Placental pericyte (primary cell): ENCODE data around the gene MYCBP. TPM values are rescaled to one million over a fixed set of nuclear protein-coding genes. Genes with fewer than 3 reads are reported as not detected.

Source experiments
- small RNA-seq: library from RNA; depleted of rRNA; stranded (forward); fragments of <200 nt; gene quantifications from one replicate; pipeline ENCODE3, GENCODE V24; 2012; ENCODE audit warnings: low replicate concordance
- total RNA-seq: library from RNA; depleted of rRNA; stranded (reverse); fragments of >200 nt; gene quantifications from 2 replicates; pipeline ENCODE4 v1.2.3, GENCODE V29; 2012

Gene MYCBP, protein sequence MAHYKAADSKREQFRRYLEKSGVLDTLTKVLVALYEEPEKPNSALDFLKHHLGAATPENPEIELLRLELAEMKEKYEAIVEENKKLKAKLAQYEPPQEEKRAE
- total RNA-seq = 3.9 and 22.8 TPM in 2 replicates

DNA sequence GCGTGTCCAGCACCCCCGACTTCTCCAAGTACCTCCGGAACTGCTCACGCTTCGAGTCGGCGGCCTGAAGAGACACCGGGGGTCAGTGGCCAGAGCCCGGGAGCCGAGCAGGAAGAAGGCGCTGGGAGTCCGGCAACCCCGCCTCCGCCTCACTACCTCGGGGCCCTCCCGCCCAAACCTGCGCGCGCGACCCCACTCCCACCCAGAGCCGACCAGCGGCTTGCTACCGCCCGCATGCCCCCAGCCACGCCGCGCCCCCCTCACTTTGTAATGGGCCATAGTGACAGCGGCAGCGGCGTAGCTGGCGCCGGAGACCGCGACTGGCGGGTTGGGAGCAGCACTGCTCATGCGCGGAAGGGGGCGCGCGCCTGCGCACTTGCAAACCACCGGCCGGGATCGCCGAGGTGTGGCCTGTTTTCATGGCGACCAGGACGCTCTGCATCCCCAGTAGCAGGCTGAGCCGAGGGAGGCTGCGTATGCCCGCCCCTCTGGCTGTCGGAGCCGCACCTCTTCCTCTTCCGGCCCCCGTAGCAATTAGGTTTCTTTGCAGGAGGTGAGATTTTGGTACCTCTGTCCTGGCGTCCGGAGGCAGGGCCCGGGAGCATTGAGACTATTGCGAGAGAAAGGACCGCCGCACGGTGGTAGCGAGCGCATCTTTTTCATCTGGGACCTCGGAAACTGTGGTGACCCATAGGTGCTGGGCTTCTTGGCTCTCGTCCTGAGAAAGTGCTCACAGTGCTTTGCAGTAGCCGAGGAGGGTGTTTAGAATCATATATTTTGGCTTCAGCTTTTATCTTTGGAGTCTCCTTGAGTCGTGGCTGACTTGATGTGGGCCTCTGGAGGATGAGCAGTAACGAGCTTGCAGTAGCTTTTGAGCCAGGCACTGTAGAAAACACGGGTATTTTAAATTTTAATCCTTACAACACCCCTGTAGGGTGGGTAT, at the start of gene MYCBP:
MYCBP (minus strand) TSS at position 322 of the 943 bp plus-strand sequence; CDS start at position 279, 43 bp downstream.

GRCh38 chr1:38881487-38881886, 8.3 kb upstream of the MYCBP start, which contains the start of gene GJA9:
GJA9 (minus strand) TSS chr1:38881587; CDS start chr1:38876098, 5,489 bp downstream.

DNA sequence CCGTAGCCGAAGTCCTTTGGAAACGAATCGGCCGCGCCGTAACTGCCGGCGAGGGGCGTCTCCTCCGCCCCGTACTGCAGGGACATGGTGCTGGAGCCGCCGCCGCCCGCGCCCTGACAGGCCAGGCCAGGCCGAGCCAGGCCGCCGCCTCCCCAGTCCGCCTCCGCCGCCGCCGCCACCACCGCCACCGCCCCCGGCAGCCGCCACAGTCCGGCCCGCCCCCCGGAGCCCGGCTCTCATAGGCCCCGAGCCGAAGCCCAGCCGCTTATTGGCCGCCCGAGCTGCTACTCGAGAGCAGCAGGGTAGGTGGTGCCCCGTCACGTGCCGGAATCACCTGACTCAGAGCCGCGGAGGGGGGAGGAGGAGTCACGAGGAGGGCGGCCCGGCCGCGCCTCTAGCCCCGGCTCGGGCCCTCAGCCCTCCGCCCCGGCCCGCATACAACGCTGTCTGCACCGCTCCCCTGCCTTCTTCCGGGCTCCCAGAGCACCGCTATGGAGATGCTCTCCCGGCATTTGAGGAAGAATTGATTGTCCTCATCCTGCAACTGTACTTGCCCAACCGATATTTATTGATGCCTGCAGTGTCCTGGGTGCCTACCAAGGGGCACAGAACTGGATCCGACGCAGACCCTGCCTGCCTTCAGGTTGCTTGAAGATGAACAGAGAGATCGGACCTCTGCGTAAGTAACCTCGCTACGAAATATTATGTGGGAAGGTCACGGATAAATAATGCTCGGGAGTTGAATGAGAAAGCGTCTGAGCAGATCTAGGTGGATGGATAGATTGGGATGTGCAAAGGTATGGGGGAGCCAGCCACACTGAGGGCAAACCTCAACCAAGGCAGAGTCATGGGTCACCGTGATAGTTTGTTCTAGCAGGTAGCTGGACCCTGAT, 13.3 kb downstream of the MYCBP start, which contains the start of gene RRAGC:
RRAGC (minus strand) TSS at position 212 of the 893 bp plus-strand sequence; CDS start at position 86, 126 bp downstream.

Small RNA genes within 50 kb of the gene (small RNA-seq; reads per million reads assigned to genes)
- gene GJA9-MYCBP = not detected

Other genes with a start within 250 kb of the MYCBP start
- 12.7 and 33.5 TPM in 2 replicates for gene RRAGC, start 13.6 kb downstream of the MYCBP start, total RNA-seq
- gene GJA9, start 8.2 kb upstream of the MYCBP start, total RNA-seq = not detected in 2 replicates
- 0.44 and 0.57 TPM in 2 replicates for gene RHBDL2, start 68.5 kb upstream of the MYCBP start, total RNA-seq
- gene AKIRIN1, start 117.9 kb upstream of the MYCBP start, total RNA-seq = 32.6 and 57.6 TPM in 2 replicates
- gene NDUFS5, start 153.0 kb upstream of the MYCBP start, total RNA-seq = 248 and 296 TPM in 2 replicates